GM18517 (cell line): ENCODE measurements around the gene ADTRP.
A peak's percentile ranks its signal among the peaks of the same experiment; 100 is the strongest.

Experiments used
- ATAC-seq: cut with Tn5 transposase; IDR thresholded peaks from one replicate; pipeline ENCODE4 v1.9.1; 2021; ENCODE audit warnings: mild to moderate bottlenecking, moderate library complexity; ENCODE audit not compliant: unreplicated experiment

ADTRP gene, protein sequence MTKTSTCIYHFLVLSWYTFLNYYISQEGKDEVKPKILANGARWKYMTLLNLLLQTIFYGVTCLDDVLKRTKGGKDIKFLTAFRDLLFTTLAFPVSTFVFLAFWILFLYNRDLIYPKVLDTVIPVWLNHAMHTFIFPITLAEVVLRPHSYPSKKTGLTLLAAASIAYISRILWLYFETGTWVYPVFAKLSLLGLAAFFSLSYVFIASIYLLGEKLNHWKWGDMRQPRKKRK

DNA sequence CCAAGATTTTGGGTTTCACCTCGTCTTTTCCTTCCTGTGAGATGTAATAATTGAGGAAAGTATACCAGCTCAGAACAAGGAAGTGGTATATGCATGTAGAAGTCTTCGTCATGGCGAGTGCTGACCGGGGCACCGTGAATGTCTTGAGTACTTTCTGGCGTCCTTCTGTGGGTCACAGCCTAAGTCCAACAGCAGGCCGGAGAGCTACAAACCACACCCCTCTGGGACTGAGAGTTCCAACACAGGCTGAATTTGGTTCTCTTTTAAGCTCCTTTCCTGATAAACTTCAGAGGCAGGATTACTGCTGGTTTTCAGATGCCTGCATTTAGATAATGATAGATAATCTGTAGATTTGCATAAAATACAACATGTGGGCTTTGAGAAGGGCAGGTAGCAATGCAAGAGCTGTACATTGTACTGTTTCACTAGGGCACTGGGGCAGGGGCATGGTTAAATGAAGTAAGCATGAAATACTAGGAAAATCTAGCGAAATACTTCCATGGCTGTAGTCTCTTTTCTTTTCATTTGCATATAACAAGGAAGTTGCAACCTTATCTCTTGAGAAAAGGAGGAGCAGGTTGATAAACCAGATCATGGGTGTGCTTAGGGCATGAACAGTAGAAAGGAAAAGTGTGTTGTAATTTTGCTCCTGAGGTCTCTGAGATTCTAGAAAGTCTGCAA is at the start of gene ADTRP:
Gene ADTRP, minus strand, starts transcription at position 156 of the 681 bp plus-strand sequence. Its CDS starts 44 bp downstream, at position 112.
- ATAC-seq = no peak

DNA sequence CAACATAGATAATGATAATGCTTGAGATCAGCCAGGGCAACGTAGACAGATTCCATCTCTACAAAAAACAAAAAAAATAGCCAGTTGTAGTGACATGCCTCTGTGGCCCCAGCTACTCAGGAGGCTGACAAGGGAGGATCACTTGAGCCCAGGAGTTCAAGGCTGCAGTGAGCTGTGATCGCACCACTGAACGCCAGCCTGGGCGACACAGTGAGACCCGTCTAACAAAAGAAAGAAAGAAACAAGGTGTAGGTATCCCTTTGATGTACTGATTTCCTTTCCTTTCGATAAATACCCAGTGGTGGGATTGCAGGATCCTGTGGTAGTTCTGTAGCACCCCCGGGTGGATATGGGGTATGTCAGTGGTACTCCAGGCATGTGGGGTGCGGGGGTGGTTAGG is 48.2 kb upstream of the ADTRP start:
- no peak for ATAC-seq

DNA sequence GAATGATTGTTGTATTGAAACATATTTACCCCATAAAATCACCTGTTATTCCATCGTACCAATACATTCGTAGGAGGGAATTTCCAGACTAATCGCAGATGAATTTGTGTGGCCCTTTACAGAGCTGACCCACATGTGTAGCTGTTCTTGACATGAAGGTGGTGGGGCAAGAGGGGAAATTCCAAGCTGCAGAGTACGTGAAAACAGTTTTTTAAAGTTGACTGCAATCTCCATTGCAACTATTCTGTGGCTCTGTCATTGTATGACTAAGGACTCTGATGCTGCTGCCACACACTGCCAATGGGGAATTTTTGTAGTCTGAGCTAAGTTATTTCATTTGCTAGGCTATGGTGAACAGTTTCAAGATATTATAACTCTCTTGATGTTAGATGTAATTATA is 46.4 kb upstream of the ADTRP start:
- peak; percentile 74 for ATAC-seq

DNA sequence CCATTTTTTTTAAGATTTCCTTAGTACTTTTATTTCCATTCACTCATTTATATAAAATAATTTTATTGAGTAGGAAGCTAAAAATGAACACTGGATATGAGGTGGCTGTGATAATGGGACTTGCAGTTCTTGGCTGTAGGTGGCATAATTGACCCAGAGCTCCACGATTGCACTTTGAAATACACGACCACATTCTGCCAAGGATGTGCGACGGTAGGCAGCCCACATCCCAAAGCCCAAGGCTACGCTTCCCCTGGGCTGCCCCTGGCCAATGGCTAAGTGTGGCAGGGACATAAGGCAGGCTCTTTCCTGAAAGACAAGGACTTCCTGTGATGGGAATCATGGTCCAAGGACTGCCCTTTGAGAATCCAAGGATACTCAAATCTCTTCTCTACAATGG is 43.7 kb upstream of the ADTRP start:
- ATAC-seq = no peak

DNA sequence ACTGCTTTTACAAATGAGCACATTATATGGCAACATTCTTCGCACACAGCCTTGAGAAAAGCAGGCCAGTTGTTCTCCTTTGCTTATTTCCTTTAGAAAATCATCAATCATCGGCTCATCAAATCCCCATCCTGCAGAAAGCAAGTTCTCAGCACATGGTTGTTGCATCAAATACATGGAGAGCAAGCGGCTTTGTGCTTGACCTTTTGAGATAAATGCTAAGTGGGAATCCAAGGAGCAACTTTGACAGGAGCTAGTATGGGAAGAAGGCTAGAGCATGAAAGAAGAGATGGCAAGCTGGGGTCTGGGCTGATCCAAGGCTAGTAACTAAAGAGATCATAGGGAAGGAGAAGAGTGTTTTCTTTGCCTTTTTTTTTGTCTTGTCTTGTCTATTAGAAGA is 43.2 kb upstream of the ADTRP start:
- no peak for ATAC-seq

DNA sequence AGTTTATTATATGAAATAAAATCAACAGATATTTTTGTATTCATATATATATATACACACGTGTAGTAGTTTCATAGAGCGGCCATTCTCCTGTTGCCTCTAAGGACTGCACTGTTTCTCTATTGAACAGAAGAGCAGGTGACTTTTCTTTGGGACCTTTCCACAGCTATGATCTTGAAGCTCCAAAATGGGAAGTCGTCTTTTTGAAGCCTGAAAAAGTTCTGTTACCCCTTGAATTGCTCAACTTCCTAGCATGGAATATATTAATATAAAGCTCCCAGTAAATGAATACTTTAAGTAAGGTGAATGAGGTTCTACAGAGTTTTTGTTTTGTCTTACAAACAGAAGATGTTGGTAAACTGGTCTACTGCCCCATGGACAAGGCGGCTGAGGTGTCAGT is 42.2 kb upstream of the ADTRP start:
- ATAC-seq = no peak

DNA sequence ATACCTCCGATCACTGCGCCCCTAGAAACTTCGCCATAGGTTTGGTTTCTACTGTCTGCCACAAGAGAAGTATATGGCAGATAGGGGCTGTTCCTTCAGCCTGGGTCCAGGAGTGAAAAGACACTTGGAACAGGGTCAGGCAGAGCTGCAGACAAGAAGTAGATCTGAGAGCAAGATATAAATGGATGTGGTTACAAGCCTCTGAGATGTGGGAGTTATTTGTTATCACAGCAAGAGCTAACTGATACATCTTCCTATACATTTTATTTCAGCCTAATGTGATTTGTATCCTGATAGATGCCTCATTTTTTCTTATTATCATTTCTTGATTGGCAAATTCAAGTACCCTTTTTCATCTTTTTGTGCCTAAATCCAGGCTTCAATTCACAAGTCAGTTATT is 40.9 kb upstream of the ADTRP start:
- no peak for ATAC-seq

DNA sequence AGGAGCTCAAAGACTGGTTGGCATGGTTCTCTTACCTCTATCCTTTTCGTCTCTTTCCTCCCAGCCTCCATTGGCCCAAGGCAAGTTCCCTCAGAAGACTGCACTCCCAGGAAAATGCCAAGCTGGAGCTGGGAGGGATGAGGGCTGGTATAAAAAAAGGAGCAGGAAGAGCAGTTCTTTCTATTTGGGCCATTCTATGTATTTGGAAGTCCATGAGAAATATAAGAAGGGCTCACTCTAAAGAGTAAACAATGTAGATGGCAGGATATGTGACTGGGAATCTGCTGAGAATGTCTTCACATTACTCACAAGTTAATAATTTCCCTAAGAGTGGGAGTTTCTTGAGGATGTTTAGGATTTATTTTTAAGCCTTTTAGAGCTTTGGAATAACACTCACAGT is 36.6 kb upstream of the ADTRP start:
- ATAC-seq = no peak

DNA sequence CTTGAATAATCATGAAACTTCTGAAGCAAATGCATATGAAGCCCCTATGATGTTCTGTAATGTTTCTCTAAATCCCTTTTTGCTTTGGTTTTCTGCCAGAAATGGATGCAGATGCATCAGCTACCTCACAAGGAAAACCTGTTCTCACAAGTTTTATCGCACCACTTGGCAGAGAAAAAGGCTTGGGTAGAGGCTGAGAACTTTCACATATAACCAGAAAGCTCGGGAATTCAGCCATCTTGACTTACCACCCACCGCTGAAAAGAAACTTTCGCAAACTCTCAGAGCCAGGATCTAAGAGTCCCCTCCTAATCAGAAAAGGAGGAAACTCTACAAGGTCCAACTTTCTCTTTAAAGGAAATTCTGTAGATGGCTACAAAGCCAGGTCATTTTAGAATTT is 36.2 kb upstream of the ADTRP start:
- ATAC-seq = no peak

DNA sequence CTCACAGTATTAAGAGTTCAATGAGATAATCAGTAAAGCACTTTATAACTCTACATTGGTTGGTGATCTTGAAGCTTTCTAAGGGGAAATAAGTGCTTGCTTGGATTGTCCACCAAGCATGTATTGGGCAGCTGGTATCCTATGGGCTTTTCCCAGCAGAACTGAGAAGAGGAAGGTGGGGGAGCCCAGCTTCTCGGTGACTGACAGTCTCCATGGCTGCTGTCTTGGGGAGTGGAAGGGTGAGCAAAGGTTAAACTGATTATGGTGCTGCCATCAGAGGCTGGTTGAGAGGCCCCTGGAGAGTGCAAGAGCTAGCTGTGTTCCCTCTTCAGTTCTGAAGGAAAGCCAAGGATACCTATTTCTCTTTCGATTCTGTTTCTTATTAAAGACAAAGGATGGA is 35.5 kb upstream of the ADTRP start:
- no peak for ATAC-seq

DNA sequence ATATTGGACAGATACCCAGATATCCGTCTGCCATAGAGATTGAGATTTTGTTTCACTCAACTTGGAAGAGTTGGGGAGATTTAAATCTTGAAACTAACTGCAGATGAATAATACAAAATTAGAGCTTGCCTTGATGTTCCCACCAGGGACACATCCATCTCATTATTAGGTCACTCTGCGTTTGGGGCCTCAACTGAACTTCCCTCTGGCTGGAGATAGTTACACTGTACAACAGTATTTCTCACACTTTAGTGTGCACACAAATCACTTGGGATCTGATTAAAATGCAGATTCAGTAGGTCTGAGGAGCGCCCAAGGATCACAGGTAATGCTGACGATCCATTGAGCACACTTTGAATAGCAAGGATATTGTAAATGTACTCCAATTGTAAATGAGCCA is 35.0 kb upstream of the ADTRP start:
- ATAC-seq = no peak

DNA sequence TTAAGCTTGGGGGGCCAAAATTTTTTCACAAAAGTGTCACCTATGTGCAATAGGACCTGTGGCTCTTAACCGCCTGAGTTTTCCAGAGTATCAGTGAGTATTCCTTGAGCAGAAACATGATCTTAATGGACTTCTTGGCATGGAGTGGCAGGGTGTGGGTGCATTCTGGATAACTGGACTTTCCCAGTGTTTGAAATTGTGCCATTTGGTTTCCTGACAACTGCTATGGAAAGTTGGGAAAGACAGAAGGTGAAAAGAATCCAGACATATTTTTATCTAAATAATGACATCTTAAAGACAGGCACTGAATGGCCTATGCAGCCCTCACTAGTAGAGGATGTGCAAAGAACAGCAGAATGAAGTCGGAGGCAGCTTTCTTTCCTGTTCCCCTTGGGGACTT is 34.3 kb upstream of the ADTRP start:
- no peak for ATAC-seq

DNA sequence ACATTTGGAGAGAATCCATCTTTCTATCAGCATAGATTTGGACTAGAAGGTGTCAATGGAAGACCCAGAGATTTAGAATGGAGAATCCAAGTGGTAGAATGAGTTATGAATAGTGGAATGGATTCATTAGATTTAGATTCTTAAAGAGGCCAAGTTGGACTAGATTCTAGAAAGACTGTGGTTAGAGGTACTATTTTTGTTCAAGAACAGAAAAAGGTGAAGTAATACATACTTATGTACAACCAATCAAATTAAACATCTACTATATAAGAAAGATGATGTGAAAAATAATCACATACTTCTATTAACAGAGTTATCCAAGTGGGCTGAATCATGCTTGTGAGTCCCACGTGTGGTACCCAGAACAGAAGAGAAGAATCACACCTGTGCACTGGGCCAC is 33.8 kb upstream of the ADTRP start:
- no peak for ATAC-seq

DNA sequence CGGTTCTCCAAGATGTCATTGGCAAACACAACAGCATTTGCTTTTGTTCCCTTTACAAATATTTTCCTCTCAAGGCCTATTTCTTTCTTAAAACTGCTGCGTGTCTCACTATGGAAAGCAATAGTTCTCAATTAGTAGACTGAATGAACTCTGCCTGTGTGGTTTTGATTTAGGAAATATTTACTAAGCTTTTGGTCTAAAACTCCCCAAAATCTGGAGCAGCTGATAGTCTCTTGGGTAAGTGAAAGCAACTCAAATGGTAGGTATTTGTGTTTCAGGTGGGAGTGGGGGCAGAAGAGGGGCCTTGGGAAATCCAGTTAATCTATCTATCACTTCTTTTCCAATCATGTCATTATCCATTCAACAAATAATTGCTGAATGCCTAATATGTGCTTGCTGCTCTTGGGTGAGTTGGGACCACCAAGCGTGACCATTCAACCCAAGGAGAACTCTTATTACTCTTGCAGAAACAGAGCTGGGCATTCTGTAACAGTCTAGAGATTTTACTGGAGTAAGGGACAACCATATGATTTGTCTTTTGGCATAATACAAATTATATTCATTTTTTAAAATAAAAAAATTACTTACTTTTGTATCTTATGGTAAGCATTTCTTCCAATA is 33.2 kb upstream of the ADTRP start:
- no peak for ATAC-seq

DNA sequence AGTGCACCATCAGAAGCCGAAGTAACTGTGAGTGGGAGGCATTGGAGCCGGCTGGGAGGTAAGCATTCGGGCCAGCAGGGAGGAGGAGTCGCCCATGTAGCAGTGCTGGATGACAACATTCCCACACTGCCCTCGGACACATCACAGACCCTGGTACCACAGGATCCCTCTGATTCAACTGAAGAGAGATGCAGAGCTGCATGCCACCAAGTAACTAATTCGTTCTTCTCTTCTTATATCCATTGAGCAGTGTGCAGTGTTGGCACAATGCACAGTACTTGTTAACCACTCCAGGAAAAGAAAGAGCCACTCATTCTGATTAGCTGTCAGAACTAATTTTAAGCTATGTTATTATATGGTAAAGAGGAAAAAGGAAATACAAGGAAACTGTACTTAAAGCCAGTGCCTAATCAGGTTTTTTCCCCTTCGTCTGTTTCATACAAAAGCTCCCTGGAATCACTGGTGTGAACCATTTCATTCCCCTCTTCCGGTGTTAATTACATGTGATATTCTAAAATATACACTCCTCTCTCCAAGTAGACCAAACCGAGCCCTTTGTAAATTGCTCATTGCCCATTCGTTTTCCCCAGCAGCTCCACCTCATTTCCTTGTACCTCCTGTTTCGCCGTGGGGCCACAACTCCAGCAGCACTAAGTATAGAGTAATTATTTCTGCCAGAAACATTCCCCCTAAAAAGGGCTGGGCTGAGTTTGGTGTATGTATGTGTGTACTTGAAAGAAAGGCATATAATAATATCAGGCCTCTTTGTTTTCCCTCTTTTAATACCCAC is 32.4 kb upstream of the ADTRP start:
- ATAC-seq = no peak

DNA sequence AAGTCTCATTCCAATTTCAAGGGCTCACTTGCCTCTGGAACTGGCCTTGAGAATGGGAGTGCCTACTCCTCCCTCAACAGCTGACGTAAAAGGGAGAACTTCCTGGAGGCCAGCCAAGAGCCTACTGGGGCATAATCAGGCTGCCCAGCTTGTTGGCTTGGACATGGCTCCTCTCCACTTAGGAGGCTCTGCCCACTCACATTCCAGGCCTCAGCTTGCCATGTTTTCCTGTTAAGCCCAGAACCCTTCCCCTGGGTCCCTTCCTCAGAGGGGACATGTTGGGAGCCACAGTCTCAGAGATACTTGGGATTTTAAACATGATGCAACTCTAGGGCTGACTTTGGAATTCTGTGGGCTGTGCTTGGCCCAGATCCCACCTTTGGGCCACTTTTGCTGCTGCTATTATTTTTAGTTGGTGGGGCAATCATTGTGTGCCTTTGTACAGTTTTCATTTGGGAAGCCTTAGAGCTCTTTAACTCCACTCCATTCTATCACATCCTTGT is 31.5 kb upstream of the ADTRP start:
- ATAC-seq = no peak

DNA sequence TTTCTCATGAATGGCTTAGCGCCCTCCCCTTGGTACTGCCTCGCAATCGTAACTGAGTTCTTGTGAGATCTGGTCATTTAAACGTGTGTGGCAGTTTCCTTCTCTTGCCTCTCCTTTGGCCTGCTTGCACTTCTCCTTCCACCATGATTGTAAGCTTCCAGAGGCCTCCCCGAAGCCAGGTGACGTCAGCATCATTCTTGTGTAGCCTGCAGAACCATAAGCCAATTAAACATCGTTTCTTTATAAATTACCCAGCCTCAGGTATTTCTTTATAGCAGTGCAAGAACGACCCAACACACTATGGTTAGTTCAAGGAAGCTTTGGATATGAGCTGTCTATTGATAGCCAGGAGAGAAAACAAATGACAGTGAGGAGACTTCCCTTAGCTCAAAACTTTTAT is 29.5 kb upstream of the ADTRP start:
- ATAC-seq = no peak

DNA sequence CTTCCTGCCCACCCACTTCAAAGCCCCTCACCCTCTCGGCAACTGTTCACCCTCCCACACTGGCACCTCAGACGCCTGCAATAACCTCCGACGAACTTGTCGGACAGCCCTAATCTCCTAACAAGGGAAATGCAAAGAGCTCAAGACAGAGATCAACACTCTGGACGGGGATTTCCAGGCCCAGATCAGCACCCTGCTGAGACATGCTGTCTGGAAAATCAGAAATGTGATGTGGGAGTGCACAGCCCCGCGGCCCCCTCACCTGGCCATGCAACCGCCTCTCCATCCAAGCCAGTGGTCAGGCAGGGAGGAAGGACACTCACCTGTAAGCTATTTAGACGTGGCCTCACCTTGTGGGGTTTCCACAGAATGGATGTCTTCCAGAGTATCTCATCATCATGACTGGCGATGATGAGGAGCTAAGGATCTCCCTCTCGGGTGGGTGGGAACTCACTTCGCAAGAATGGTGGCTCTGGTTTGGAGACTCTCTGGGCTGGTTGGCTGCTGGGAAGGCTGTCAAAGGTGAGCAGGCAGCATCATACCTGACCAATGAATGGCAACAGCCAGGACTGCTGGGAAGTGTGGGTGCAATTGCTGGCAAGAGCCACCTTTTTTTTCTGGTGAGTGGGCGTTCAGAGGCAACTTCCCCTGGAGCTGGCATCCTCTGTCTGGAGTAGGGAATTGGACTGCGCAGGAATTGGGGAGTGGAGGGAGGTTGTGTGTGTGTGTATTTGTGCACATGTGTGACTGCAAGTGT is 28.1 kb upstream of the ADTRP start:
- ATAC-seq = no peak

DNA sequence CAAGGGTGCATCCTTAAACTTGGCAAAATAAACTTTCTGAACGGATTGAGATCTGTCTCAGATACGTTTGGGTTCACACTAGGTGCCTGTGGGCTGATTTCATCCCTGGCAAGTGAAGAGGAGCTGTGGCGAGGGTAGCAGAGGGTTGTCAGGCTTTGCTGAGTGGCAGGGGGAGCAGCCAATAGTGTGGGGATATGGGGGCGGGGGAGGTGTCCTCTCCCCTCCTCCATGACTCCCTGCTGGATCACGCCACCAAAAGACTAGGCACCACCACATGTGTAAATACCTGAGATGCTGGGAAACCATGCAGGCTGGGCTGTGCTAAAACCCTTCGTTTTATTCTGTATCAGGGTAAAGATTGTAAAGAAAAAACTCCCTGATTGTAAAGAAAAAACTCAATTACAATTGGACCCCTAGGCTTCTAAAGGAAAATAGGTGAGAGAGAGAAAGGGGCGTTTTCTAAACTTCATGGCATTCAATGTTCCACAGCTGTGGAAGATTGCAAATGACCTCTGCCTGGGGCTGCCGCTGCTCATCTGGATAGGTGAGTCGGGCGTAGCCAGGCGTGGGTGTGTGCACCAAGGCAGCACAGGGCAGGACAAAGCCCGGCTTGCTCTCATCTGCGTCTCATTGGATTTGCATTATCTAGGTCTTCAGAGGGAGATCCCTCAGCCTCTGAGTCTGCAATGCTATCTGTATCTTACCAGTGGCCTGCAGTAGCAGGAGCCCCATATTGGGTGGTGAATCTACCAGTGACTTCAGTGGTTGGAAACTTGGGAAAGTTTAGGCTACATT is 26.9 kb upstream of the ADTRP start:
- ATAC-seq = no peak

DNA sequence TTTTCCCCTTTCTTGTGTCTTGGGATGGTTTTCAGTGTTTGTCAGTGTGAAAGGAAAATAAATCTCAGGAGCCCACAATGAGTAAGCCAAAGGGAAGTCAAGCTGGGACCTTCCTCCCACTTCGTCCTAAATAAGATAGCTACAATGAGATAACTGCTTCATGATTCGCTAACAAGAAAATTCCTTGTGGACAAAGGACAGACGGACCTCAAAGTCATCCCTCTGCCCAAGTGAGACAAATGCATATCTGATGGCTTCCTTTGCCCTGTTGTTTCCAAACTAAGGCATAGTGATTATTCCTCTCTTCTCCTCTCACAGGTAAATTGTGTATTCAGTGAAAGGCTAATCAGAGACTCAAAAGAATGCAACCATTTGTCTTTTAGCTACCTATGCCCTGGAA is 26.1 kb upstream of the ADTRP start:
- ATAC-seq = no peak
